Measurements from ENCODE around the gene POSTN. TPM values are rescaled to one million over a fixed set of nuclear protein-coding genes. Genes with fewer than 3 reads are reported as not detected.

POSTN gene
- total and polyA plus RNA-seq, 4 donors, result 1.0 to 10.9 (median 1.3) TPM

- H3K36me3 ChIP-seq (ENCODE audit: control insufficient read depth in 4 of 4, insufficient read depth in 3 of 4, low read depth in 1 of 4, low read length in 3 of 4), result no peaks in the 10 kb centered on the region
- H3K9me3 ChIP-seq (ENCODE audit: control insufficient read depth in 4 of 4, low read length in 3 of 4), result no peaks in the 10 kb centered on the region
- no peak overlapping the region for H3K9ac ChIP-seq (ENCODE audit: low read depth in 1 of 2, low read length in 2 of 2)
- H3K27ac ChIP-seq (ENCODE audit: low read depth in 1 of 2, low read length in 2 of 2), result no peak overlapping the region
- TF ChIP-seq CTCF (IDR thresholded peaks at IDR 0.05; ENCODE audit: low read depth, low read length, missing input control) (no peak), FOXA2 (IDR thresholded peaks at IDR 0.05) (no peak), TAF1 (conservative IDR thresholded peaks at IDR 0.05) (no peak), YY1 (IDR thresholded peaks at IDR 0.05) (no peak), REST (IDR thresholded peaks at IDR 0.05) (no peak), FOXA1 (IDR thresholded peaks at IDR 0.05) (no peak), ZBTB33 (IDR thresholded peaks at IDR 0.05) (no peak), RXRA (IDR thresholded peaks at IDR 0.05) (no peak), JUND (IDR thresholded peaks at IDR 0.05) (no peak), SP1 (IDR thresholded peaks at IDR 0.05) (no peak), EGR1 (IDR thresholded peaks at IDR 0.05; ENCODE audit: low read depth in 2 of 2) (no peak), HNF4G (IDR thresholded peaks at IDR 0.05) (no peak), NR2F2 (IDR thresholded peaks at IDR 0.05) (no peak), RAD21 (IDR thresholded peaks at IDR 0.05) (no peak), ATF3 (IDR thresholded peaks at IDR 0.05) (no peak), HNF4A (conservative IDR thresholded peaks at IDR 0.05) (no peak), MAX (IDR thresholded peaks at IDR 0.05) (no peak), GABPA (IDR thresholded peaks at IDR 0.05 in 1 of 2, conservative IDR thresholded peaks at IDR 0.05 in 1 of 2) (no peak)
- peaks cover 0 to 5% (median 0%) of the 10 kb centered on the region in 4 donors for H3K27me3 ChIP-seq (ENCODE audit: control insufficient read depth in 4 of 4, insufficient read depth in 4 of 4, low read length in 3 of 4)
- no peak for DNase-seq (ENCODE audit: low spot score)
- H3K4me1 ChIP-seq (ENCODE audit: control insufficient read depth in 4 of 4, insufficient read depth in 4 of 4, low read length in 3 of 4), result no peaks in the 10 kb centered on the region
- no peak overlapping the region for H3K4me3 ChIP-seq (ENCODE audit: low read depth in 1 of 3, low read length in 3 of 3)
Measured at GRCh38 chr13:37595162-37595561, 3.4 kb downstream of the POSTN start.

Measured in liver (tissue), 9 donors.